ENCODE measurements around the gene SLC31A1.

SLC31A1 gene

GRCh38 chr9:113221003-113221799 lies at the start of gene SLC31A1, which contains the start of gene FKBP15:
Gene SLC31A1, plus strand, starts transcription at chr9:113221544. Its CDS starts 34,605 bp downstream, at chr9:113256149.
Gene FKBP15, minus strand, starts transcription at chr9:113221277. Its CDS starts 34 bp downstream, at chr9:113221243.
- DNase-seq = peak; percentile 99

DNA sequence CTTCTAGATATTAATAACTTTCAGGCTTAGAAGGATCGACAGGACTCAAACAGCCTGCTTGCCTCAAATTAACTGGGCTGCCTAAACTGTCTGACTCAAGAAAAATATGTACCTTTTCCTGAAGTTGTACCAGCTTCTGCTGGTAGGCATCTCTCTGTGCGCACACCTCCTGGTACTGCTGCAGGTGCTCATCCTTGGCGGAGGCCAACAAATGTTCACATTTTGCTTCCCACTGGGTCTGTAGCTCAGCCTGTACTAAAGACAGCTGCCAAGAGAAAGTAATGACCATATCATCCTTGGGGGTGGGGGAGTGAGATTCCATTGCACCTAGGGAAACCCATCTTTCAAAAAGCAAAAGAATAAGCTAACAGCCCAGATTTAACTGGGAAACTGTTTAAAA lies 48.0 kb upstream of the SLC31A1 start:
- DNase-seq = no peak

DNA sequence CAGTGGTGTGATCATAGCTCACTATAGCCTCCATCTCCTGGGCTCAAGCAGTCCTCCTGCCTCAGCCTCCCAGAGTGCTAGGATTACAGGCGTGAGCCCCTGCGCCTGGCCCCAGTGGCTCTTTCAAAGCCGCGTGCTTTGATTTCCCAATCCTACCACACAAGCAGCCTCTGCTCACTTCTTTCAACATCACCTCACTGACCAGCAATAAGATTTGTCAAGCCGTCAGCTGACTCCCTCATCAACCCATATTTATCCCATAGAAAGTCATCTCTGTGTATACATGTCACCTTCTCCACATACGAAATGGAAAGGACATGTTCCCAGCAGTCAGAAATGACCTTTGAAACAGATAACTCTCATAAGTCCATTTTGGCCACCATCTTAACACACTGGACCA lies 44.5 kb upstream of the SLC31A1 start:
- no peak for DNase-seq

GRCh38 chr9:113177251-113177650 lies 44.1 kb upstream of the SLC31A1 start:
- DNase-seq = no peak

GRCh38 chr9:113178087-113178486 lies 43.3 kb upstream of the SLC31A1 start:
- no peak for DNase-seq

DNA sequence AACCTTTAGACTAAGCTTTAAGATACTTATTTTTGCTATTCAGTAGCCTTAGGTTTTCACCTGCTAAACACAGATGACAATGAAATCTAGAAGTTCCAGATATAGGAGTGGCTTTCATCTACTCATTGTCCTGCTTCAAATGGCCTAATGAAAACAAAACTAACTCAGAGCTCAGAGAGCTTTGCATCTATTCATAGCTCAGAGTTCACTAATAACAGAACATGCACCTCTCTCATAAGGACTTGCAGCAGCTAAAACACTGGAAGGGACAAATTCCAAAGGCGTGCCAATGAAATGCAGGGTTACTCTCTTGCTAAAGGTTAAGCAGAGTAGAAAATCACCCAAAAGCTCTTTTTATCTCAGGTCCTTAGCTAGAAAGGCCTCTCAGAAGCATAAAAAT lies 41.5 kb upstream of the SLC31A1 start:
- DNase-seq = no peak

GRCh38 chr9:113181165-113181564 lies 40.2 kb upstream of the SLC31A1 start:
- no peak for DNase-seq

DNA sequence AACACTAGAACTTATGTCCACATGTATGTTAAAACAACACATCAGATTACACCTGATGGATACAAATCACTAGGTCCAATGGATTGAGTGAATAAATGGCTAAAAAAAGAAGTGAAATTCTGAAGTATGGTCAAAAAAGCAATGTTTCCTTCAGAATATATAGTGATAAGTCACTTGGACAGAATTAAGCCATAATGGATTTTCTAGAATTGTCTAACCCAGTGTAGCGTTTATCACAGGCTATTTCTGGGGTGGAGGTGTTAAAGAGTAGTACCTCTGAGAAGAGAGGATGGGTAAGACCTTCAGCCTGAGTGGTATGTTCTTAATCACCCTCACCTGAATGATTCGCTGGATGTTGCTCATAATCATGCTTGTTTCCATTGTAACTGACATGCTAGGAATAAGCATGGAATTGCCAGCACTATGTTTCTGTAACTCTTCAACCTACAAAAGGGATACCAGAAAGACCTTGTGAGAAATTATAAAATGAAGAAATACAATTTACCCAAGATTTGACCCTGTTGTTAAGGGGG lies 37.3 kb upstream of the SLC31A1 start:
- no peak for DNase-seq

GRCh38 chr9:113184539-113184938 lies 36.8 kb upstream of the SLC31A1 start:
- no peak for DNase-seq

- no peak for DNase-seq
These were observed 36.1 kb upstream of the SLC31A1 start for GRCh38 chr9:113185271-113185670.

GRCh38 chr9:113186137-113186755 lies 35.1 kb upstream of the SLC31A1 start:
- no peak for DNase-seq

DNA sequence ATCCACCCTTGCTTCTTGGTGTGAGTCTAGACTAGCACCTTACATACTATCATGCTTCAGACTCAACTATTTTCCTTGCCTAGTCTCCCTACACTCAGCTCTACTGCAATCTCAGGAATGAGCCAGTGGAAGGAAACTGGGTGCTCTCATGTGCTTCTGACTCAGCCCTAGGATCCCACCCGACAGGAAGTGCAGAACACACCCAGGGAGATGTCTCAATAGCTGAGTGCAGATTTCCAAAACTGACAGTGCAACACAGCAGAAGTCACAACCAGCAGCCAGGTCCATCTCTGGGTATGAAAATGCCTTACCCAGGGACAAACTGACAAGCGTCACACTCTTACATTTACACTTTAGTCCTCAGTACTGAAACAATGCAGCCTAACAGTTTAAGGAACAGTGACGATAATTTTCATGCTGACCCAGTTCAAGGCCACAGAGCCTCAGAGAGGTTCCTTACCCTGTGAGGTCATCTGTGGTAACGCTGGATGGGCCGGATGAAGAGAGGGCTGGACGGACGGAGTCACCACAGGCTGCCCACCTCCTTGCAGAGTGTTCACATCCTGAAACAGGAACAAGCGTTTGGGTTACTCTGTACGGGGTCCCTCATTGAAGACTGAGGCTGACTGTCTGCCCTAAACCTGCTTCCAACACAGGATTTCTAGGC lies 33.3 kb upstream of the SLC31A1 start:
- DNase-seq = no peak

GRCh38 chr9:113192455-113192854 lies 28.9 kb upstream of the SLC31A1 start:
- no peak for DNase-seq

GRCh38 chr9:113199683-113200329 lies 21.5 kb upstream of the SLC31A1 start:
- no peak for DNase-seq

DNA sequence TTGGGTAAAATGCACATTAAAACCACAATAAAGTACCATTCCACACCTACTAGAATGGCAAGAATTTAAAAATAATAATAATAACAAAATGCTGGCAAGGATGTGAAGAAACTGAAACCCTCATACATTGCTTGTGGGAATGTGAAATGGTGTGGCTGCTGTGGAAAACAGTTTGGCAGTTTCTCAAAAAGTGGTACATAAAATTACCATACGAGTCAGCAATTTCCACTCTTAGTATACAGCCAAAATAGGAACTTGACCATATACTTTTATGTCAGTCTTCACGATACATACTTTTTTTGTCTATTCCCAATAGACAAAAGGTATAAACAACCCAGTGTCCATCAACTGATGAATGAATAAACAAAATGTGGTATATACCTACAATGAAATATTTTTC lies 15.9 kb upstream of the SLC31A1 start:
- DNase-seq = no peak

DNA sequence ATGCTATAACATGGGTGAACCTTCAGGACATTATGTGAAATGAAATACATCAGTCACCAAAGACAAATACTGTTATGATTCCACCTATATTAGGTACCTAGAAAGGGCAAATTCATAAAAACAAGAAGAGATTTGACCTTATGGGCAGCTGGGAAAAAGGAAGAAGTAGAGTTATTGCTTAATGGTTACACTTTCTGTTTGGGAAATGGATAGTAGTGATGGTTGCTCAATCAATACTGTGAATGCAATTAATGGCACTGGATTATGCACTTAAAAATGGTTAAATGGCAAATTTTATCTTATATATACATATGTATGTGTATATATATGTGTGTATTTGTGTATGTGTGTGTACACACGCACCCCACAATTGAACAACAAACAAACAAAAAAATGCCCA lies 15.5 kb upstream of the SLC31A1 start:
- no peak for DNase-seq

DNA sequence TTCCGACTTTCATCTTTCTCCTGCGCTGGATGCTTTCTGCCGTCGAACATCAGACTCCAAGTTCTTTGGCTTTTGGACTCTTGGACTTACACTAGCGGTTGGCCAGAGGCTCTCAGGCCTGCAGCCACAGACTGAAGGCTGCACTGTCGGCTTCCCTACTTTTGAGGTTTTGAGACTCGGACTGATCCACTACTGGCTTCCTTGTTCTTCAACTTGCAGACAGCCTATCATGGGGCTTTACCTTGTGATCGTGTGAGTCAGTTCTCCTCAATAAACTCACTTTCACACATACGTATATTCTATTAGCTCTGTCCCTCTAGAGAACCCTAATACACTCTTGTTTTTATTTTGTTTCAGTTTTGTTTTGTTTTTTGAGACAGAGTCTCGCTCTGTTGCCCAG lies 10.5 kb upstream of the SLC31A1 start:
- DNase-seq = peak; percentile 1

GRCh38 chr9:113215132-113215531 lies 6.2 kb upstream of the SLC31A1 start:
- no peak for DNase-seq

DNA sequence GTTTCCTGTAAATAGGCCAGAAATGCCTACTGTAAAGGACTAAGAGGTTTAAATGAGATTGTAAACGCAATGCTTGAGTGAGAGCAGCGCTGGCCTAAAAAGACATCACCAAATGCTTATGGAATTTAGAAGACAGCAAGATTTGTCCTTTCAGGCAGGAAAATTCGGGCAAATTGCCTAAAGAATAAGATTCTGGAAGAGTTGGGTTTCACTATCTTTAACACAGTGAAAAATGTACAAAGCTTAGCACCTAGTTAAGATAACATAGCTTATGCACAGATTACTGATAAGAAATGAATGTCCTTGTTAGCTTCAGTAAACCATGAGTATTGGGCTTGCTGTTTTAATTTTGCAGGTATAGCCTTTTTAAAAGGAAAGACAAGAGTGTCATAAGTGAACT lies 4.9 kb upstream of the SLC31A1 start:
- DNase-seq = no peak

DNA sequence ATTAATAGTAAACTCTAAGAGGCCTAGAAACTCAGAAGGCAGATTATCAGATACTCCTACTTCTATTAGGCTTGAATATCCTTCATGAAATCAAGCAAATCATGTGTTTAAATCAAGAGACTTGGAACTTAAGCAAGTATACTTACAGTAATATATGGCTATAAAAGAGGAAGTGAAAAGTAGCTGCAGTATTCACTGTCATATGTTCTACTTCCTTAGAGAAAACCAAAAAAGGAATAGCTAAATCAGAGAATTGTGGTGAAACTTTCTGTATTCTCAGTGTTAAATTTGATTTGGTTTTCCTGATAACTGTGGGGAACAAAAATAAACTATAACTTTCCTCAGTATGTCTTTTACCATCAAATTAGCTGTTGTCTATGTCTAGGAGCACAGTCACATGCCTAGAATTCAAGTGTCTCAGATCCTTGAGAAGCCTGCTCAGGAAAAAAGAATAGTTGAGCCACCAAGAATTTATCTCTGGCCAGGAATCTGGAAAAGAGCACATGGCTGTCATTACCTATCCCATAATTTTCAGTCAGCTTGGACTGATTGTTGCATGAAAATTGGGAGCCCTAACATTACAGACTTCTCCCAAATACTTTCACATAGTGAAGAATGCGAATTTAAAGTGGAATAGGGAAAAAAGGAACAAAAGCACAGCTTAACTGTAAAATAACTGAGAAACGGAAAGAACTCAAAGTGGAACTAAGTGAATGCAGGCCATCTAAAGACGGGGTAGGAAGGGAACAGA lies 2.0 kb upstream of the SLC31A1 start:
- peak; percentile 18 for DNase-seq

GRCh38 chr9:113219969-113220368 lies 1.4 kb upstream of the SLC31A1 start:
- DNase-seq = no peak

- DNase-seq = no peak
These were observed 809 bp upstream of the SLC31A1 start for GRCh38 chr9:113220467-113221002.

All from midbrain (tissue), 1 donor.